ENCODE results near the gene USP32. TPM values are rescaled to one million over a fixed set of nuclear protein-coding genes. Genes with fewer than 3 reads are reported as not detected.
"Not testable (repeated sequence)": the region's sequence is repeated elsewhere in the genome, so short reads cannot be mapped to it uniquely, and the experiment has no call there.

Gene USP32
- total RNA-seq, 4 donors from 2014 or later, result 56.3 to 72.0 (median 60.9) TPM

DNA sequence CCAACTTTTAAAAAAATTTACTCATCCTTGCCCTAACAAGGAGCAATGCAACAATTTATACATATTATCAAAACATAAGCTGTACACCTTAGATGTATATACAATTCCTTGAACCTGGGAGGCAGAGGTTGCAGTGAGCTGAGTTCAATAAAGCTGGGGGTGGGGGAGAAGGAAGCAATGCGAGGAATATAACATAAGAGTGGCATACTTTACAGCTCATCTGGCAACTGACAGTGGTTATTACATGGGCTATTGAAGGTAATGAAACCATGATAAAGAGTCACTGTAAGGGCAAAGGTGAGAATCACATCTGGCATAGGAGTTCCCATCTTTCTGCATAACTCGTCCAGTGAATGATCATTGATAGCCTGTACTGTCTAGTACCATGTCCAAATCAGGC lies 198.5 kb downstream of the USP32 start:
- no peak for DNase-seq (ENCODE audit: low spot score in 2 of 2)
- no peak for TF ChIP-seq POLR2A (IDR thresholded peaks at IDR 0.05)
- TF ChIP-seq, protein P1, sequence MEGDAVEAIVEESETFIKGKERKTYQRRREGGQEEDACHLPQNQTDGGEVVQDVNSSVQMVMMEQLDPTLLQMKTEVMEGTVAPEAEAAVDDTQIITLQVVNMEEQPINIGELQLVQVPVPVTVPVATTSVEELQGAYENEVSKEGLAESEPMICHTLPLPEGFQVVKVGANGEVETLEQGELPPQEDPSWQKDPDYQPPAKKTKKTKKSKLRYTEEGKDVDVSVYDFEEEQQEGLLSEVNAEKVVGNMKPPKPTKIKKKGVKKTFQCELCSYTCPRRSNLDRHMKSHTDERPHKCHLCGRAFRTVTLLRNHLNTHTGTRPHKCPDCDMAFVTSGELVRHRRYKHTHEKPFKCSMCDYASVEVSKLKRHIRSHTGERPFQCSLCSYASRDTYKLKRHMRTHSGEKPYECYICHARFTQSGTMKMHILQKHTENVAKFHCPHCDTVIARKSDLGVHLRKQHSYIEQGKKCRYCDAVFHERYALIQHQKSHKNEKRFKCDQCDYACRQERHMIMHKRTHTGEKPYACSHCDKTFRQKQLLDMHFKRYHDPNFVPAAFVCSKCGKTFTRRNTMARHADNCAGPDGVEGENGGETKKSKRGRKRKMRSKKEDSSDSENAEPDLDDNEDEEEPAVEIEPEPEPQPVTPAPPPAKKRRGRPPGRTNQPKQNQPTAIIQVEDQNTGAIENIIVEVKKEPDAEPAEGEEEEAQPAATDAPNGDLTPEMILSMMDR (IDR thresholded peaks at IDR 0.05), result no peak
- intact Hi-C loops (cut with DNase I; ENCODE audit: low total_unique reads), result no loop called here
- 90 to 93% methylated on average over 2 of the region's 2 CpGs for WGBS, 2 donors
- no peak overlapping the region for H3K4me3 ChIP-seq (ENCODE audit: low read depth, poor library complexity, severe bottlenecking)

DNA sequence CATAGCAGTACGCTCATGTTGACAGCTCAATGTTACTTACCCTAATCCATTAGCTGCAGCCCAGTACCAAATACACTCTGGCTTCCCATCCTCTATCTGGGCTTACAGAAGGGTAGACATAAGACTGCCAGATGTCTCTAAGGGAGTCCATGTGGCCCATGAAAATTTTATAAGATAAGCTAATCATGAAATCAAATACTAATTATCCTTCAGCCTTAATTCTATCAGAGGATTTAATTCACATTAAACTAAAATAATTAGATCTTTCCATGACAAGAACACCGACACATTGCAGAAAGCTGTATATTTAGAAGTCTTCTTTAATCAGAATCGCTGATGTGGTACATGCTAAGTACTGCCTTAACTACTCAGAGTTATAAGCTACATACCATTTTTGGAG lies 198.9 kb downstream of the USP32 start:
- intact Hi-C loops (cut with DNase I; ENCODE audit: low total_unique reads); H3K4me3 ChIP-seq (ENCODE audit: low read depth, poor library complexity, severe bottlenecking); DNase-seq (ENCODE audit: low spot score in 2 of 2): not testable (repeated sequence)
- 89 to 90% methylated on average over 3 of the region's 3 CpGs for WGBS, 2 donors

DNA sequence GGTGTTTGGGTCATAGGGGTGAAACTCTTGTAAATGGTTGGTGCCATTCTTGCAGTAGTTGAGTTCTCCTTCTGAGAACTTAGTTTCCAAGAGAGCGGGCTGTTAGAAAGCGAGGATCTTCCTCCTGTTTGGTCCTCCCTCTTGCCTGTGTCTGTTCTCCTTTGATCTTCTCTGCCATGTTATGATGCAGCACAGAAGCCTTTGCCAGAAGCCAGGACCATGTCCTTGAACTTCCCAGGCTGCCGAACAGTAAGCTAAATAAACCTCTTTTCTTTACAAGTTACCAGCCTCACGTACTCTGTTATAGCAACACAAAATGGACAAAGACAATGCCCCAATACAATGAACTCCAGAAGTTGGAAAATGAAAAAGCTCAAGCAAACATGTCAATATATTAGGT lies 201.9 kb downstream of the USP32 start:
- intact Hi-C loops (cut with DNase I; ENCODE audit: low total_unique reads); DNase-seq (ENCODE audit: low spot score in 2 of 2); H3K4me3 ChIP-seq (ENCODE audit: low read depth, poor library complexity, severe bottlenecking): not testable (repeated sequence)
- 94 to 95% methylated on average over 4 of the region's 4 CpGs for WGBS, 2 donors

- 87% methylated on average over 4 of the region's 4 CpGs for WGBS, 2 donors
- no peak for DNase-seq (ENCODE audit: low spot score in 2 of 2)
- TF ChIP-seq, protein P1 (IDR thresholded peaks at IDR 0.05), result no peak
- no peak for TF ChIP-seq POLR2A (IDR thresholded peaks at IDR 0.05)
- H3K4me3 ChIP-seq (ENCODE audit: low read depth, poor library complexity, severe bottlenecking), result no peak overlapping the region
- intact Hi-C loops (cut with DNase I; ENCODE audit: low total_unique reads), result no loop called here
Measured at GRCh38 chr17:60188759-60189158, 203.2 kb downstream of the USP32 start.

DNA sequence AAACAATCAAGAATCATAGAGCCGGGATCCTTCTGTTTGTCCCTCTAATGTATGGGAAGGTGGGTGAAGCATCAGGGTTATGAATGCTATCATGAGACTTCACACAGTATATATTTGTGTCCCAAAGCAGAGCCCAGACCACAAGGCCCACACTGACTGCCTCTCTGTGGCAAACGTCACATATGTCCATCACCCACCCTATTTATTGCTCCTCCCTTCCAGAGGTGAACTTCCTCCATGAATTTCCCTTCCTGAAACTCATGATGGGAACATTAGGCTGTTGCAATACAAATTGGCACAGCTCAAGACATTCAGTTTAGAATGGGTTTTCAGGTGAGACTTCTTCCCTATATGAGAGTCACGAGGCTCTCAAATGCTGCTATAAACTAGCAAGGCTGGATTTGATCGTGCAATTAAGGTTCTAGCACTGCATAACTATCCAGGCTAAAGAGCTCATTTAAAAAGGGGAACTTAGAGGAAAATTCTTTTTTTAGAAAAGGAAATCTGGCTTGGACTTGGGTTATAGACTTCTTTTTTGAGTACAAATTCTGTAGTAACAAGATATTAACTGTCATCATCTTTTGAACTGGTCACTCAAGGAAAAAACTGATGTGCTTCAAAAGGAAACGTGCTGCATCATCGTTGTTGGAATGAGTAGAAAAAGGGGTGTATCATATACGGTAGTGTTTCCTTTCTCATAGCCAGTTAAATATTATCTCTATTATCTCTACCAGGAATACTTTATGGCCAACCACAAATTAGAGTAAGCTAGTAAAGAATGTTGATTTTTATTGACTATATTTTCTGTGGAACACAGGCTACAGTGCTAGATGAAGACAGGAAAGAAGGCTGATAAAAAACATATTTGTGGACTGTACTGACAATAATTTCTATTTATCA lies 204.8 kb downstream of the USP32 start:
- DNase-seq (ENCODE audit: low spot score in 2 of 2); H3K4me3 ChIP-seq (ENCODE audit: low read depth, poor library complexity, severe bottlenecking); intact Hi-C loops (cut with DNase I; ENCODE audit: low total_unique reads): not testable (repeated sequence)
- WGBS, 2 donors, result 73 to 75% methylated on average over 7 of the region's 7 CpGs

DNA sequence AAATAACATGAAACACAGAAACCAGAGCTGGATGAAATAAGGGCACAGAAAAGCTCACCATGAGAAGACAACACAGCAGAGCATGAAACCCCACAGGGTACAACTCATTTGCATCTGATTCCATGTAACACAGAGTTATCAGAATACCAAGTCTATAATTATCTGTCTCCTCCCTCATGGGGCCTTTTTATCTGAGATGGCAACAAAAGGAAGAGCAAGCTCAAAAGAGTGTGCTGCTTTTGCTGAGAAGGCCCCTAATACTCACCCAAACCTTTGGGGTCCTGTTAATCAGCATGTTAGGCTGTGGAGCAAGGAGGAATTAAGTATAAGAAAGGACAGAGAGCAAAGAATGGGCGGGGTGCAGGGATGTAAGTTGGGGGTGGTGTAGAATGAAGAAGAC lies 205.6 kb downstream of the USP32 start:
- 87 to 93% methylated on average over 1 of the region's 1 CpG for WGBS, 2 donors
- DNase-seq (ENCODE audit: low spot score in 2 of 2); H3K4me3 ChIP-seq (ENCODE audit: low read depth, poor library complexity, severe bottlenecking); intact Hi-C loops (cut with DNase I; ENCODE audit: low total_unique reads): not testable (repeated sequence)

- H3K4me3 ChIP-seq (ENCODE audit: low read depth, poor library complexity, severe bottlenecking); intact Hi-C loops (cut with DNase I; ENCODE audit: low total_unique reads); DNase-seq (ENCODE audit: low spot score in 2 of 2): not testable (repeated sequence)
- WGBS, 2 donors, result 95 to 97% methylated on average over 1 of the region's 1 CpG
Measured at GRCh38 chr17:60180380-60180779, 211.6 kb downstream of the USP32 start.

DNA sequence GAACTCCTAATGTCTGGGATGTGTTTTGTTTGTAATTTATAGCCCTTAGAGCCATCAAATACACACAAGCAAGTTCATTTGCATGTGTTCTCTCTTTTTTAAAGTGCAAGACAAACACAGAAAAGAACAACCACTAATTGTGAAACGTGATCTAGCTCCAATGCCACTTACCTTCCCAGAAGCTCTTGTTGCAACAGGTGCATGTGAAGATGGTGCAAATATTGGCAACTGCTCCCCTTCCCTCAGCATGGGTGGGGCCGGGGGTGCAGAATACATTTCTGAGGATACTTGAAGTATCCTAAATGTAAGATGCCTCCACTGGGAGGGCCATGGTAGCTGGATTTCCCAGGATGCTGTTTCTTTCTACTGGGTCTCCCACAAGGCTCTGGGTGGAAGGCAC lies 213.8 kb downstream of the USP32 start:
- DNase-seq (ENCODE audit: low spot score in 2 of 2), result peak in 1 of 2 donors; percentile 63
- WGBS, 2 donors, result 75 to 80% methylated on average over 2 of the region's 2 CpGs
- H3K4me3 ChIP-seq (ENCODE audit: low read depth, poor library complexity, severe bottlenecking); intact Hi-C loops (cut with DNase I; ENCODE audit: low total_unique reads): not testable (repeated sequence)

- peak in 1 of 2 donors; percentile 34 for DNase-seq (ENCODE audit: low spot score in 2 of 2)
- H3K4me3 ChIP-seq (ENCODE audit: low read depth, poor library complexity, severe bottlenecking); intact Hi-C loops (cut with DNase I; ENCODE audit: low total_unique reads): not testable (repeated sequence)
- WGBS, 2 donors, result 90 to 93% methylated on average over 5 of the region's 5 CpGs
Measured at GRCh38 chr17:60176763-60177162, 215.2 kb downstream of the USP32 start.

DNA sequence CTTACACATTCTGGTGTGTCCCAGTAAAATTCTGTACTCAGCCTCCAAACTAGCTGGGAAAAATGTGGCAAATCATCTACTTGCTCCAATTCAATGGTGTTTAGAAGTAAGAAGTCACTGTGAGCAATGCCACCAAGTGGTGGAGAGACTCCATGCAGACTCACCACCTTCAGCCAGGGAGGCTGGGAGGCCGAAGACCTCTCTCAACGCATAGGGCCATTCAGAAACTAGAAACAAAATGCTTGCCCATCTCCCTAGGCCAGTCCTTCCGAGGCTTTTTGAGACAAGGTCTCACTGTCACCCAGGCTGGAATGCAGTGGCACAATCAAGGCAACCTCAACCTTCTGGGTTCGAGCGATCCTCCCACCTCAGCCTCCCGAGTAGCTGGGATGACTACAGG lies 217.2 kb downstream of the USP32 start:
- DNase-seq (ENCODE audit: low spot score in 2 of 2), result peak in 1 of 2 donors; percentile 68
- WGBS, 2 donors, result 92 to 98% methylated on average over 6 of the region's 6 CpGs
- intact Hi-C loops (cut with DNase I; ENCODE audit: low total_unique reads); H3K4me3 ChIP-seq (ENCODE audit: low read depth, poor library complexity, severe bottlenecking): not testable (repeated sequence)
